Stomach (tissue), 4 donors: ENCODE measurements around the gene REC114.
"Not testable (repeated sequence)": the region's sequence is repeated elsewhere in the genome, so short reads cannot be mapped to it uniquely, and the experiment has no call there.

Experiments
- EP300 ChIP-seq: sonication (generic); formaldehyde crosslinking; IDR thresholded peaks from one replicate; pipeline ENCODE4 v1.6.1; 2017; ENCODE audit warnings: antibody characterized with exemption
- POLR2A ChIP-seq, 4 donors: fragments of 450-650 bp; IDR thresholded peaks; one replicate each; pipeline ENCODE4 v1.6.1; 2016; ENCODE audit warnings: antibody characterized with exemption in 4 of 4, control low read depth in 2 of 4, mild to moderate bottlenecking in 1 of 4, moderate library complexity in 1 of 4
- TF ChIP-seq, protein P1 (sequence below), 7 experiments: fragments of 450-650 bp in 4 of 7; fragments of 200-600 bp in 3 of 7; sonication (generic) in 3 of 7; IDR thresholded peaks; one replicate each; pipeline ENCODE4 v1.5.1; 2016 to 2019; ENCODE audit warnings: antibody characterized with exemption in 7 of 7, control low read depth in 2 of 7, mild to moderate bottlenecking in 1 of 7

DNA sequence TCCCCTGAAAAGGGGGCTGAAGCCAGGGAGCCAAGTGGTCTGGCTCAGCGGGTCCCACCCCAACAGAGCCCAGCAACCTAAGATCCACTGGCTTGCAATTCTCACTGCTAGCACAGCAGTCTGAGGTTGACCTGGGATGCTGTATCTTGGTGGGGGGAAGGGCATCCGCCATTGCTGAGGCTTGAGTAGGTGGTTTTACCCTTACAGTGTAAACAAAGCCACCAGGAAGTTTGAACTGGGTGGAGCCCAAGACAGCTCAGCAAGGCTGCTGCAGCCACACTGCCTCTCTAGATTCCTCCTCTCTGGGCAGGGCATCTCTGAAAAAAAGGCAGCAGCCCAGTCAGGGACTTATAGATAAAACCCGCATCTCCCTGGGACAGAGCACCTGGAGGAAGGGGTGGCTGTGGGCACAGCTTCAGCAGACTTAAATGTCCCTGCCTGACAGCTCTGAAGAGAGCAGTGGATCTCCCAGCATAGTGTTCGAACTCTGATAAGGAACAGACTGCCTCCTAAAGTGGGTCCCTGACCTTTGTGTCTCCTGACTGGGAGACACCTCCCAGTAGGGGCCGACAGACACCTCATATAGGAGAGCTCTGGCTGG lies 5.3 kb downstream of the REC114 start:
- TF ChIP-seq, protein P1, sequence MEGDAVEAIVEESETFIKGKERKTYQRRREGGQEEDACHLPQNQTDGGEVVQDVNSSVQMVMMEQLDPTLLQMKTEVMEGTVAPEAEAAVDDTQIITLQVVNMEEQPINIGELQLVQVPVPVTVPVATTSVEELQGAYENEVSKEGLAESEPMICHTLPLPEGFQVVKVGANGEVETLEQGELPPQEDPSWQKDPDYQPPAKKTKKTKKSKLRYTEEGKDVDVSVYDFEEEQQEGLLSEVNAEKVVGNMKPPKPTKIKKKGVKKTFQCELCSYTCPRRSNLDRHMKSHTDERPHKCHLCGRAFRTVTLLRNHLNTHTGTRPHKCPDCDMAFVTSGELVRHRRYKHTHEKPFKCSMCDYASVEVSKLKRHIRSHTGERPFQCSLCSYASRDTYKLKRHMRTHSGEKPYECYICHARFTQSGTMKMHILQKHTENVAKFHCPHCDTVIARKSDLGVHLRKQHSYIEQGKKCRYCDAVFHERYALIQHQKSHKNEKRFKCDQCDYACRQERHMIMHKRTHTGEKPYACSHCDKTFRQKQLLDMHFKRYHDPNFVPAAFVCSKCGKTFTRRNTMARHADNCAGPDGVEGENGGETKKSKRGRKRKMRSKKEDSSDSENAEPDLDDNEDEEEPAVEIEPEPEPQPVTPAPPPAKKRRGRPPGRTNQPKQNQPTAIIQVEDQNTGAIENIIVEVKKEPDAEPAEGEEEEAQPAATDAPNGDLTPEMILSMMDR (IDR thresholded peaks at IDR 0.05), result not testable (repeated sequence)
- not testable (repeated sequence) for TF ChIP-seq POLR2A (IDR thresholded peaks at IDR 0.05); EP300
